HuH-7 (cell line): ENCODE data around the gene SPOCK3.
"Not testable (repeated sequence)": the region's sequence is repeated elsewhere in the genome, so short reads cannot be mapped to it uniquely, and the experiment has no call there.

Experiments used
- DNase-seq: peaks from one replicate; pipeline ENCODE4 v3.0.0; 2011; ENCODE audit warnings: low spot score

Gene SPOCK3

GRCh38 chr4:167234316-167234881 lies at the start of gene SPOCK3:
Gene SPOCK3 (minus strand): TSS chr4:167234494.
- DNase-seq: peak; percentile 20

DNA sequence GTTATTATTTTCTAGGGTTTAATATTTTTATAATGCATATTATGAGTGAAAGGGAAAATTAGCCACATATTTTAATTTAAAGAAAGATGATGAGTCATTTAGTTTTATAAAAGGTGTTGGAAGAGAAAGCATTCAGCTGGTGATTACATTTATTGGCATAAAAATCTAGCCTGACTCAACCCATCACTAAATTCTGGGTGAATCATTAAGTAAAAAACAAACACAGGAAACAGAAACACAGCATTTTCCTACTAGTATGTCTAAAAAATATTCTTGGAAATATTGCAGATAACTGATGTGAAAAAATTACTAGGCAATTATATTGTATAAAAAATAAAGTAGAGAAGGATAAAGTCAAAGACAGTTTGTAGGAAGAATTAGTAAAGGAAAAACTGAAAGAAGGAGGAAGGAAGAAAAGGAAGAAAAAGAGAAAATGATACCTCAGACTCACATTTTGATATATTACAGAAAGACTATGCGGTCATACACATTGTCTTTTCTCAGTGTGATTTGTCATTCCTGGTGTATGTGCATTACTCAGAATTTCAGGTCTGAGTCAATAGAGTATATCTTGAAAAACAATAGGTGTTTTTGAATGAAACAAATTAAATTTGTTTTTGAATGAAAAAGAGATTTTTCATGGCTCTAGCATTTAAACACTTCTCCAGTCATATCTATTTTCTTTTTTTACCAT lies 48.0 kb upstream of the SPOCK3 start:
- DNase-seq: no peak

GRCh38 chr4:167281545-167281944 lies 47.3 kb upstream of the SPOCK3 start:
- not testable (repeated sequence) for DNase-seq

- DNase-seq: no peak
Observed at GRCh38 chr4:167274351-167274750, 40.1 kb upstream of the SPOCK3 start.

- DNase-seq: no peak
Observed at GRCh38 chr4:167265231-167265630, 30.9 kb upstream of the SPOCK3 start.

GRCh38 chr4:167248271-167248670 lies 14.0 kb upstream of the SPOCK3 start:
- DNase-seq: no peak

GRCh38 chr4:167239627-167240026 lies 5.3 kb upstream of the SPOCK3 start:
- no peak for DNase-seq

DNA sequence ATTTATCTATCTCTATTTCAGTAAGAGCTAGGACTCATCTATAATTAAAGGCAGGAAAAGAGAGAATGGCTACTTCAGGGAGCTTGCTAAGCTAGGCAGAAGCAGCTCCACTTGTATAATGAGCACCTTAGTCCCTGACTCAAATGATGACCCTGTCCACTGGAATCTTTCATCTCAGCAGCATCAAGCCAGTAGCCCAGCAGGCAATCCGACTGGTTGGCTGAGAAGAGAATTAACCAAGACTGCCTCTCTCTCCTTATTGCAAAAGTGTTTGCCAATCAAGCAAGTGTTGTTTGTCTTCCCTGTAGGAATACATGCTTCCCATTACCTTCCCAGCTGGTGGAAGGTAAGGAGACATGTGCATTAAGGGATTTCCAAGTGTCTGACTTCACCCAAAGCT lies 3.9 kb upstream of the SPOCK3 start:
- DNase-seq: no peak

DNA sequence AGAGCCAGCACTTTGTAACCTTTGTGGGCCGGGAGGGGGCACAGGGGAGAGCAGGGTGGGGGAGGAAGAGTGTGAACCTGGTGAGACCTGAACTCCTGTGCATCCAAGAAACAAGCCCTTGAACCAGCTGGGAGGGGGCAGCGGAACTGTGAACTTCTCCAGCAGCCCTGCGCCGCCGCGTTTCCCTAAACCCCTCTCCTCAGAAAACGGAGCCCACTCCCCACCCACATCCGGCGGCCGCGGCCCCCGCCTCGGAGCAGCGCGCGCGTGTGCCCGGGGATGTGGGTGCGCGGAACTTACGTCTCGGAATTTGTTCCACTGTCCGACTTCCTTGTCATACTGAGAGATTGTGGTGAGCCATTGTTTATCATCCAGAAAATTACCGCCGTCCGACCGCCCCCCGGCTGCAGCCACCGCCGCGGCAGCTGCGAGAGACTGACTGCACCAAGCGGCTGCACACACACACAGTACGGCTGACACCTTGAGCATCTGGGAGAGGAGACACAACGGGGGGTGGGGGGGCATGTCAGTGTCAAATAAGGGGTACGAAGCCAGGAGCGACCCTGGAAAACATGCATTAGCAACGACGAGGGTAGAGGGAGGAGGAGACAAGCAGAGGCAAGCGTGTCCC lies 494 bp downstream of the SPOCK3 start:
- DNase-seq: no peak

DNA sequence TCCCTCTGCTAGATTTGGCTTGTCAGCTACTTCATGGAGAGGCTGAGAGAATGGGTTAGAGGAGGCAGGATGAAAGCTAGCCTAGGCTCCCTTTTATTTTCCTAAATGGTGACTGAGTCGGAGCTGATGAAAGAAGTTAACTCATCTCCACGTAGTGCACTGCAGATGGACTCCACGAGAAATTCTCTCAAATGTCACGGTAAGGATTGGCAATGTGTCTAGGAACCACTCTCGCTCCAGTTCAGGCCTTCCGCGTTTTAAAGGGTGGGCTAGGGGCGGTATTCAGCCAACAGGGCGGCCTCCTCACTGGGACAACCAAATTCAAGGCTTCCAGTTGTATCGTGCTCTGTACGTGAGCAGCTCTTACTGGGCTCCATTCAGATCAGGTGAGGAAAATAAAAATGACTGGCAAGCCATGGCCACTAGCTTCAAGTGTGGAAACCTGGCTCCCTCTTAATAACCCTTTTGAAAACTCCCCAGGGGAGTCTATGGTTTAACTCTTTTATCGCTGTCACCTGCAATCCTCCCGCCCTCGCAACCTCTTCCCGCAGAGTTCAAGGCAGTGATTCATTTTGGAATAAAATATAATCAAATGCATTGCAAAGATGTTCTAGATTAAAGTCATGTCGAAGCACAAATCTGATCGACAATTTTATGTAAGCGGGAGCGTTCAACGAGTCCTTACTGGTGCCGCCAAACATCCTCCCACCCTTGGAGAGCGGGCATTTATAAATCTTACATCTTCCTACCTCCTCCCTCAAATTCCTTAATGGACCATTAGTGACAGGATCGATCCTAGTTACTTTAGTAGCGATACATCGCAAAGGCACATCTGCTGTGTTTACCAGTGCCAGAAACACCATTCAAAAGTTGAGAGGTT lies 1.2 kb downstream of the SPOCK3 start:
- no peak for DNase-seq

GRCh38 chr4:167230744-167231143 lies 3.5 kb downstream of the SPOCK3 start:
- no peak for DNase-seq

DNA sequence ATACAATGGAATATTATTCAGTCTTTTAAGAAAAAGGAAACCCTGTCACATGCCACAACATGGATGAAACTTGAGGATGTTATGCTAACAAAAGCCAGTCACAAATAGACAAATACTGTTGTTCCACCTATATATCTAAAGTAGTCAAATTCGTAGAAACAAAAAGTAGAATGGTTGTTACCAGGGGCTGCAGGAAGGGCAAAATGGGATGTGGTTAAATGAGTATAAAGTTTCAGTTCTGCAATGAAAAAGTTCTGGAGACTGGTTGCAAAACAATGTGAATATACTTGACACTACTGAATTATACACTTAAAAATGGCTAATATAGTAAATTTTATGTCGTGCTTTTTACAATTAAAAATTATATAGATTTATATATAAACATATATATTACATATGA lies 12.2 kb downstream of the SPOCK3 start:
- no peak for DNase-seq

GRCh38 chr4:167221084-167221483 lies 13.2 kb downstream of the SPOCK3 start:
- no peak for DNase-seq

GRCh38 chr4:167218022-167218608 lies 16.2 kb downstream of the SPOCK3 start:
- DNase-seq: no peak

DNA sequence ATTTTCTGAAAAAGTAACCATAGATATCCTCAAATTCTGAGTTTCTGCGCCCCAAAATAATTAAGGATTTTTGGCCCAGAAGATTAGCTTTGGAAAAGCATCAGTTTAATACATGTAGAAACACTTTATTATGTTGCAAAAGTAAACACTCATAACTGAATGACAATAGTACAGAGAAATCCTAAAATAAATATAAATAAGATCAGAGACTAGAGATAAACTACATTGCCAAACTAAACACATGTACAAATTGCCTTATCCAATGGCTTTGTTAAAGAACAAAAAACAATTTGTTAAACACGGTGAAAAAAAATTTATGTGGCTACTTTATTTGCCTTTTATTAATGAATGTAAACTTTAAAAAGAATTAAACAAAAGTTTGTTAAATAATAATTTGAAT lies 17.5 kb downstream of the SPOCK3 start:
- no peak for DNase-seq

DNA sequence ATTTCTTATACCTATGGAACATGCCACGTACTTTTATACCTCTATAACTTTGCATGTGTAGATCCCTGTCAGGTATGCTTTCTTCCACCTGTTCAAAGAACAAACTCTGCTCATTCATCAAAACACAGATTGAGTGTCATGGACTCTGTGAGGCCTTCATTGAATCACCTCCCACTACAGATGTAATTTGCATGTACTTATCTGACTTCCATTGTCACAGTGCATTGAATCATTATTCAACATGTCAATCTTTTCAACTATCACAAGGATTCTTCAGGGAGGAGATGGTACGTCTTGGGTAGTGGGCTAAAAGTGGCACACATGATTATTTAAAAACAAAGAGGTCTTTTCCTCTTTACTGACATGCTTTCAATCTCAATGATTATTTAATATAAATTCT lies 24.1 kb downstream of the SPOCK3 start:
- DNase-seq: no peak

DNA sequence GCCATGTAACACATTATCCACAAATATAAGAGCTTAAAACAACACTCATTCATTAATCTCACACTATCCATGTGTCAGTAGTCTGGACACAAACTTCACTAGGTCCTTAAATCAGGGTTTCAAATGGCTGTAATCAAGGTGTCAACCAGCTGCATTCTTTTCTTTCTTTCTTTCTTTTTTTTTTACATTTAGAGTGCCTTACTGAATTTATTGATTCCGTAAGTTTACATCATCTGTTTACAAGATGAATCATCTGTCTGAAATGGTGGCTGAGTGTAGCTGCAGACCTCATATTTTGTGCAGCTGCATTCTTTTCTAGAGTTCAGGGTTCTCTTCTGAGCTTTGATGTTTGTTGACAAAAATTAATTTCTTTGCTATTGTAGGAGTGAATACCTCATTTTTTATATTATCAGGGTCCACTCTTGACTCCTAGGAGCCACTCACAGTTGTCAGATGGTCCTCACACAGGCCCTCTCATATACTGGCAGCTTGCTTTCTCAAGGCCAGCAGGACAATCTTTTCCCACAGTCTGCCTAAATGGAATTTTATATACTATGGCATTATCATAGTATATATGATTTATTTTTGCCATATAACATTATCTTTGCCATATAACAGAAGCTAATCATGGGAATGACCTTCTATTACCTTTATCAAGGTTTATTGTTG lies 37.8 kb downstream of the SPOCK3 start:
- DNase-seq: no peak

DNA sequence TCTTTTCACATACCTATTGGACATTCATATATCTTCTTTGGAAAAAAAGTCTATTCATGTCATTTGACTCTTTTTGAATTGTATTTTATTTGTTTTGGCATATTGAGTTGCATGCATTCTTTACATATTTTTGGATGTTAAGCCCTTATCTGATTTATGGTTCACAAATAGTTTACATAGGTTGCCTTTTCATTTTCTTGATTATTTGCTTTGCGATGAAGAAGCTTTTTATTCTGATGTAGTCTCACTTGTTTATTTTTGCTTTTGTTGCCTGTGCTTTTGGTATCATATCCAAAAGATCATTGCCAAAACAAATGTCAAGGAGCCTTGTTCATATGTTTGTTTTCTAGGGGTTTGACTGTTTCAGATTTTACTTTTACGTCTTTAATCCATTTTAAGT lies 43.9 kb downstream of the SPOCK3 start:
- no peak for DNase-seq

GRCh38 chr4:167185465-167185864 lies 48.8 kb downstream of the SPOCK3 start:
- no peak for DNase-seq

DNA sequence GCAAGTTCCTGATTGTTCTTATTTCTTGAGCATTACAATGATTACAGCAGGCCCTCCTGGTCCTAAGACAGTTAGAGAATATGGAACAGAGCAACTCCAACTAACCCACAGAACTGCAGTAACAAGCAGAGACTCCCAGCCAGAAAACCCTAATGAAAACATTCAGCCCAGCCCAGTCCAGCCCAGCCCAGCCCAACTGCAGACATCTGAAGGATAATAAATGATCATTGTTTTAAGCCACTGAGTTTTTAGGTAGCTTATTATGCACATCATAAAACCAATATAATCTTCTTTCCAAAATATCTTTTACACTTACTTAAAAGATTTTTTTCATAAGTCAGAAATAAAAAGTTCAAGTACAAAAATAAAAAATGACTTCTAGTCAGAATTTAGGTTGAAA lies 51.3 kb downstream of the SPOCK3 start:
- DNase-seq: no peak

DNA sequence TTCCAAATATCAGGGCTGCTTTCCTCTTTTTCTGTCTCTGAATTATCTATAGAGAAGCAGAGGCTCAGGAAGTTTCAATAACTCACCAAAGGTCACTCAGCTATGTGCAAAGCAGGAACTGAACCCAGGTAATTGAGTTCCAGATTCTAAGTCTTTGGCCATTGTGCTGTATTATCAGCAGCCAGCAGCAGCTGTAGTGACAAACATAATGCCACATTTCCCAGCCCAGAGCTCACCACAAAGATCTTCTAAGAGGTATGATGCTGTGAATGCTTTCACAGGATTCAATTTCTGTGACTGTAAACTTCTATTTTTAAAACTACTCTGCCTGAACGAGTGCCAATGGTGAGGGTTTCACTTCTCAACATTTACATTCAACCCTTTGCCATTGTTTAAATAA lies 56.4 kb downstream of the SPOCK3 start:
- no peak for DNase-seq
